ENCODE data around the gene PLXNA4.

Gene PLXNA4

DNA sequence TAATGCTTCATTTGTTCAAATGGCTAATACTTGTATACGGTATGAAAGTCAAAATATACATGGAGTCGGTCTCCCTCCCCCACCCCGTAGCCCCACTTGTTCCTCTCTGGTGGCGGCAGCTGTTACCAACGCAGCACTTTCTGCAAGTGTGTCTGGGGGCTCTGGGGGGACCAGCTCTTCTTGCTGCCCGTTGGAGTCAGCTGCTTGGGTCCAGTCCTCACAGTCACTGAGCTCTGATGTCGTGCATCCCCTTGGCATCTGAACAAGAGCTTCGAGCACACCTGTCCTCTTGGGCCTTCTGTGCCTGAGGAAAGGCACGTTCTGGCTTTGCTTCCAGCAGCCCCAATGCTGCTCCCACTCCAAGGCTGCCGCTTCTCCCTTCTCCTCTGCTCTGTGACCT, 493.1 kb downstream of the PLXNA4 start:
- Histone ChIP-seq H3K9me2 (replicated peaks; ENCODE audit: control insufficient read depth, low read length) (no peaks in the 10 kb centered on the region), H3K9me3 (ENCODE audit: control insufficient read depth, insufficient read depth, low read length) (no peaks in the 10 kb centered on the region), H4K20me1 (ENCODE audit: control insufficient read depth, insufficient read depth, low read depth, low read length) (no peaks in the 10 kb centered on the region), H3F3A (ENCODE audit: control insufficient read depth, insufficient read depth) (no peaks in the 10 kb centered on the region), H3K36me3 (ENCODE audit: control insufficient read depth, low read length) (no peaks in the 10 kb centered on the region), H3K4me3 (ENCODE audit: low read length) (no peak overlapping the region), H3K4me2 (ENCODE audit: low read length) (no peak overlapping the region), H3K27me3 (ENCODE audit: control insufficient read depth, low read length) (no peaks in the 10 kb centered on the region; the same call in 1 of the 2 replicates), H3K4me1 (ENCODE audit: control insufficient read depth, low read length) (no peaks in the 10 kb centered on the region), H3K27ac (ENCODE audit: low read depth, low read length) (no peak overlapping the region), H3K79me2 (ENCODE audit: control insufficient read depth, low read length) (no peaks in the 10 kb centered on the region)
- TF ChIP-seq, protein P1, sequence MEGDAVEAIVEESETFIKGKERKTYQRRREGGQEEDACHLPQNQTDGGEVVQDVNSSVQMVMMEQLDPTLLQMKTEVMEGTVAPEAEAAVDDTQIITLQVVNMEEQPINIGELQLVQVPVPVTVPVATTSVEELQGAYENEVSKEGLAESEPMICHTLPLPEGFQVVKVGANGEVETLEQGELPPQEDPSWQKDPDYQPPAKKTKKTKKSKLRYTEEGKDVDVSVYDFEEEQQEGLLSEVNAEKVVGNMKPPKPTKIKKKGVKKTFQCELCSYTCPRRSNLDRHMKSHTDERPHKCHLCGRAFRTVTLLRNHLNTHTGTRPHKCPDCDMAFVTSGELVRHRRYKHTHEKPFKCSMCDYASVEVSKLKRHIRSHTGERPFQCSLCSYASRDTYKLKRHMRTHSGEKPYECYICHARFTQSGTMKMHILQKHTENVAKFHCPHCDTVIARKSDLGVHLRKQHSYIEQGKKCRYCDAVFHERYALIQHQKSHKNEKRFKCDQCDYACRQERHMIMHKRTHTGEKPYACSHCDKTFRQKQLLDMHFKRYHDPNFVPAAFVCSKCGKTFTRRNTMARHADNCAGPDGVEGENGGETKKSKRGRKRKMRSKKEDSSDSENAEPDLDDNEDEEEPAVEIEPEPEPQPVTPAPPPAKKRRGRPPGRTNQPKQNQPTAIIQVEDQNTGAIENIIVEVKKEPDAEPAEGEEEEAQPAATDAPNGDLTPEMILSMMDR (IDR thresholded peaks at IDR 0.05; ENCODE audit: low read depth, low read length, poor library complexity, severe bottlenecking) = no peak
- TF ChIP-seq EZH2phosphoT487 (IDR thresholded peaks at IDR 0.05; ENCODE audit: borderline replicate concordance, low read length) = no peak

DNA sequence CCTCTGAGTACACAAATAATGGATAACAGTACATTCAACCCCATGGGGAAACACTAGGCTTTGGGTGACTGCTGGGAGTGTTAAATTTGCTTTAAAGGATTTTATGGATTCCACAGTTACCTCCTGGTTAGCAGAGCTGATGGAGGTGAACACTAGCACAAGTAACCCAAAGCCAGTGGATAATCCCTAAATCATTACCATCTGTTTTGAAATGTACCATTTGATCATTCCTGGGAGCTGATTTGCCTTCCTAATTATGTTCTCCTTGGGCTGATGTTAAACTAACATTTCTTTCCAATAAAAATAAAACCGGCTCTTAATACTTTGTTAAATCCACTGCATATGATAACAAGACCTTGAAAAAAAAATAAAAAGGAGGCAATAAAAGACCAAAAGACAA, 493.9 kb downstream of the PLXNA4 start:
- H3K4me3 ChIP-seq (ENCODE audit: low read length) = no peak overlapping the region
- H3K27me3 ChIP-seq (ENCODE audit: control insufficient read depth, low read length) = no peaks in the 10 kb centered on the region; the same call in 1 of the 2 replicates
- no peaks in the 10 kb centered on the region for H3K79me2 ChIP-seq (ENCODE audit: control insufficient read depth, low read length)
- H3K27ac ChIP-seq (ENCODE audit: low read depth, low read length) = no peak overlapping the region
- no peaks in the 10 kb centered on the region for H4K20me1 ChIP-seq (ENCODE audit: control insufficient read depth, insufficient read depth, low read depth, low read length)
- no peaks in the 10 kb centered on the region for H3K9me2 ChIP-seq (replicated peaks; ENCODE audit: control insufficient read depth, low read length)
- H3K9me3 ChIP-seq (ENCODE audit: control insufficient read depth, insufficient read depth, low read length) = no peaks in the 10 kb centered on the region
- H3F3A ChIP-seq (ENCODE audit: control insufficient read depth, insufficient read depth) = no peaks in the 10 kb centered on the region
- TF ChIP-seq, protein P1 (IDR thresholded peaks at IDR 0.05; ENCODE audit: low read depth, low read length, poor library complexity, severe bottlenecking) = no peak
- no peak for TF ChIP-seq EZH2phosphoT487 (IDR thresholded peaks at IDR 0.05; ENCODE audit: borderline replicate concordance, low read length)
- no peaks in the 10 kb centered on the region for H3K36me3 ChIP-seq (ENCODE audit: control insufficient read depth, low read length)
- no peaks in the 10 kb centered on the region for H3K4me1 ChIP-seq (ENCODE audit: control insufficient read depth, low read length)
- H3K4me2 ChIP-seq (ENCODE audit: low read length) = no peak overlapping the region

DNA sequence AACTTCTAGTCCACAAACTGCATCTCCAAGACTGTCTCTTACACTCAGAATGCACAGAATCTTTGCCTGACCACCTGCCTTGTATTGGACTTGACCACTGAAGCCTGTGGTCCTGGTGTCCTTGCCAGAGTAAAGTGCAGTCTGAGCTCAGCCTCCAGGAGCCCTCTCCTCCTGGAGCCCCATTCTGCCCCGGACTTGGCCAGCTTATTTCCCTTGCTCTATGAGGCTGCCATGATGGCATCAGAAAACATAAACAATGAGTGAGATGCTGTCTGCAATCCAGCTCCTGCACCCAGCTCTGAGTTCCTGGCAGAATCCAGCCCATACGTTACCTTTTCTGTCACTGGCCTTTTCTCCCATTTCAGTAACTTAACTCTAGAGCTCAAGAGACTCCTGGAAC, 494.6 kb downstream of the PLXNA4 start:
- Histone ChIP-seq H3K36me3 (ENCODE audit: control insufficient read depth, low read length) (no peaks in the 10 kb centered on the region), H3K27ac (ENCODE audit: low read depth, low read length) (no peak overlapping the region), H3K27me3 (ENCODE audit: control insufficient read depth, low read length) (no peaks in the 10 kb centered on the region; the same call in 1 of the 2 replicates), H4K20me1 (ENCODE audit: control insufficient read depth, insufficient read depth, low read depth, low read length) (no peaks in the 10 kb centered on the region), H3K79me2 (ENCODE audit: control insufficient read depth, low read length) (no peaks in the 10 kb centered on the region), H3K4me3 (ENCODE audit: low read length) (no peak overlapping the region), H3F3A (ENCODE audit: control insufficient read depth, insufficient read depth) (no peaks in the 10 kb centered on the region), H3K9me3 (ENCODE audit: control insufficient read depth, insufficient read depth, low read length) (no peaks in the 10 kb centered on the region), H3K4me2 (ENCODE audit: low read length) (no peak overlapping the region), H3K4me1 (ENCODE audit: control insufficient read depth, low read length) (no peaks in the 10 kb centered on the region), H3K9me2 (replicated peaks; ENCODE audit: control insufficient read depth, low read length) (no peaks in the 10 kb centered on the region)
- TF ChIP-seq, protein P1 (IDR thresholded peaks at IDR 0.05; ENCODE audit: low read depth, low read length, poor library complexity, severe bottlenecking) = no peak
- TF ChIP-seq EZH2phosphoT487 (IDR thresholded peaks at IDR 0.05; ENCODE audit: borderline replicate concordance, low read length) = no peak

All from DOHH2 (cell line).